WTC11 (cell line): ENCODE results near the gene SYNJ2. TPM values are rescaled to one million over a fixed set of nuclear protein-coding genes. Genes with fewer than 3 reads are reported as not detected.

Experiments used
- ATAC-seq: fragments of 200-7000 bp; cut with Tn5 transposase; 2 replicates; pipeline ENCODE4 v1.10.0; 2021; ENCODE audit warnings: mild to moderate bottlenecking, moderate library complexity
- CTCF ChIA-PET: fragments of 300-600 bp; sonication (Branson Sonifier 250); formaldehyde crosslinking; loops from one replicate; lab custom pipeline; 2021; ENCODE audit warnings: antibody characterized with exemption; lab: Charles Lee
- POLR2A ChIA-PET: fragments of 350-600 bp; sonication (Branson Sonifier 250); formaldehyde crosslinking; loops from one replicate; lab custom pipeline; 2021; ENCODE audit warnings: antibody characterized with exemption; lab: Charles Lee
- DNase-seq: peaks from one replicate; pipeline ENCODE4 v3.0.0; 2021; ENCODE audit warnings: low spot score
- H3K27ac Mint-ChIP-seq: 2 replicates; pipeline ENCODE4 v1.8.0; 2021; ENCODE audit warnings: mixed read lengths
- H3K27me3 Mint-ChIP-seq: 2 replicates; pipeline ENCODE4 v1.8.0; 2021; ENCODE audit warnings: low read depth, mild to moderate bottlenecking, moderate library complexity, mixed read lengths
- H3K36me3 Mint-ChIP-seq: 2 replicates; pipeline ENCODE4 v1.8.0; 2021; ENCODE audit warnings: mixed read lengths
- H3K4me1 Mint-ChIP-seq: 2 replicates; pipeline ENCODE4 v1.8.0; 2022; ENCODE audit warnings: mixed read lengths
- H3K4me3 Mint-ChIP-seq: 2 replicates; pipeline ENCODE4 v1.8.0; 2021; ENCODE audit warnings: mild to moderate bottlenecking, moderate library complexity, mixed read lengths
- H3K9me3 Mint-ChIP-seq: 2 replicates; pipeline ENCODE4 v1.8.0; 2021; ENCODE audit warnings: mixed read lengths
- AFF4 ChIP-seq: sonication (generic); formaldehyde crosslinking; IDR thresholded peaks from 2 replicates; pipeline ENCODE4 v1.8.1; 2023; ENCODE audit warnings: mild to moderate bottlenecking, missing genetic modification reagents, borderline replicate concordance
- ATF1 ChIP-seq: sonication (generic); formaldehyde crosslinking; IDR thresholded peaks from 2 replicates; pipeline ENCODE4 v1.8.1; 2023; ENCODE audit warnings: mild to moderate bottlenecking, moderate library complexity, missing genetic modification reagents
- CDX4 ChIP-seq: fragments of 250-450 bp; sonication (Bioruptor Pico); IDR thresholded peaks from 2 replicates; pipeline ENCODE4 v1.9.0; 2021; ENCODE audit warnings: moderate library complexity, mild to moderate bottlenecking, inconsistent platforms, borderline replicate concordance
- ESRRA ChIP-seq: sonication (generic); formaldehyde crosslinking; IDR thresholded peaks from 2 replicates; pipeline ENCODE4 v1.8.1; 2022; ENCODE audit warnings: mild to moderate bottlenecking, missing genetic modification reagents, borderline replicate concordance
- FOXJ3 ChIP-seq: sonication (generic); formaldehyde crosslinking; IDR thresholded peaks from 2 replicates; pipeline ENCODE4 v1.9.0; 2021; ENCODE audit warnings: missing genetic modification reagents, mild to moderate bottlenecking, borderline replicate concordance
- FOXP4 ChIP-seq: sonication (generic); formaldehyde crosslinking; IDR thresholded peaks from 2 replicates; pipeline ENCODE4 v1.8.0; 2022; ENCODE audit warnings: mild to moderate bottlenecking, missing genetic modification reagents
- GABPB1 ChIP-seq: sonication (generic); formaldehyde crosslinking; IDR thresholded peaks from 2 replicates; pipeline ENCODE4 v1.8.1; 2023; ENCODE audit warnings: mild to moderate bottlenecking, missing genetic modification reagents
- IRF1 ChIP-seq: sonication (generic); formaldehyde crosslinking; IDR thresholded peaks from 2 replicates; pipeline ENCODE4 v1.8.0; 2023; ENCODE audit warnings: missing genetic modification reagents
- KAT7 ChIP-seq: sonication (generic); formaldehyde crosslinking; IDR thresholded peaks from 2 replicates; pipeline ENCODE4 v1.8.1; 2023; ENCODE audit warnings: missing genetic modification reagents, mild to moderate bottlenecking, borderline replicate concordance
- RELA ChIP-seq: sonication (generic); formaldehyde crosslinking; IDR thresholded peaks from 2 replicates; pipeline ENCODE4 v1.8.1; 2022; ENCODE audit warnings: missing genetic modification reagents, mild to moderate bottlenecking, borderline replicate concordance
- TEAD1 ChIP-seq: sonication (generic); formaldehyde crosslinking; IDR thresholded peaks from 2 replicates; pipeline ENCODE4 v1.8.0; 2022; ENCODE audit warnings: mild to moderate bottlenecking, missing genetic modification reagents
- USF1 ChIP-seq: sonication (generic); formaldehyde crosslinking; IDR thresholded peaks from 2 replicates; pipeline ENCODE4 v1.8.0; 2022; ENCODE audit warnings: mild to moderate bottlenecking, missing genetic modification reagents
- ZNF121 ChIP-seq: sonication (generic); formaldehyde crosslinking; IDR thresholded peaks from 2 replicates; pipeline ENCODE4 v1.8.0; 2023; ENCODE audit warnings: missing genetic modification reagents
- ZNF423 ChIP-seq: fragments of 250-450 bp; sonication (Bioruptor Pico); IDR thresholded peaks from 2 replicates; pipeline ENCODE4 v2.1.2; 2022; ENCODE audit warnings: mild to moderate bottlenecking, moderate library complexity
- total RNA-seq: library from RNA; stranded (reverse); gene quantifications from 3 replicates; pipeline ENCODE4 v1.2.3, GENCODE V29; 2021
- TF ChIP-seq, protein P1 (sequence below): sonication (generic); formaldehyde crosslinking; conservative IDR thresholded peaks from 2 replicates; pipeline ENCODE4 v1.8.1; 2023; ENCODE audit warnings: mild to moderate bottlenecking, low read depth, missing genetic modification reagents, moderate library complexity
- TF ChIP-seq, protein P2 (sequence below): fragments of 200-600 bp; IDR thresholded peaks from 2 replicates; pipeline ENCODE4 v1.8.0; 2022; ENCODE audit warnings: antibody characterized with exemption
- TF ChIP-seq, protein P3 (sequence below): sonication (generic); formaldehyde crosslinking; conservative IDR thresholded peaks from 2 replicates; pipeline ENCODE4 v1.8.1; 2022; ENCODE audit warnings: mild to moderate bottlenecking, missing genetic modification reagents

The SYNJ2 gene
- total RNA-seq, 1 experiment from 2014 or later = 15.3 TPM

- Mint-ChIP-seq H3K4me3 (no peak overlapping the region), H3K4me1 (peaks cover 73% of the 10 kb centered on the region), H3K27ac (peak overlapping the region; percentile 95)
- POLR2A ChIA-PET = no interaction called here
- ATAC-seq (peak; percentile 7; the same call in 1 of the 2 replicates), DNase-seq (no peak)
- CTCF ChIA-PET = interaction anchor here (1.2 to 3.8 kb wide), 2 partner anchors 41 to 112 kb away, joined by 3 to 15 read pairs; no protein-coding TSS in a partner anchor
- TF ChIP-seq ATF1 (CRISPR knock-in tag) (no peak), GABPB1 (CRISPR knock-in tag) (peak; percentile 71)
- TF ChIP-seq, all 79 proteins: peak for 1
- Mint-ChIP-seq H3K9me3 (no peaks in the 10 kb centered on the region), H3K27me3 (peaks cover 8% of the 10 kb centered on the region), H3K36me3 (no peaks in the 10 kb centered on the region)
Measured at GRCh38 chr6:157985378-157986155, 3.9 kb downstream of the SYNJ2 start.

- Mint-ChIP-seq H3K9me3 (0 out of 2 replicates have a peak, but pooled peaks cover 3% of the 10 kb centered on the region), H3K36me3 (0 out of 2 replicates have a peak, but pooled peaks cover 3% of the 10 kb centered on the region), H3K4me1 (peaks cover 73% of the 10 kb centered on the region), H3K27ac (peak overlapping the region; percentile 63; the same call in 1 of the 2 replicates), H3K4me3 (no peak overlapping the region), H3K27me3 (no peaks in the 10 kb centered on the region)
- no peak for ATAC-seq
- ChIA-PET POLR2A (interaction anchor here (0.5 kb wide), 1 partner anchor 96 kb away, joined by 3 read pairs; no protein-coding TSS in a partner anchor), CTCF (interaction anchor here (0.6 kb wide), 1 partner anchor 61 kb away, joined by 3 read pairs; no protein-coding TSS in a partner anchor)
- TF ChIP-seq IRF1 (no peak), RELA (no peak), KAT7 (CRISPR knock-in tag) (no peak), AFF4 (CRISPR knock-in tag) (no peak), FOXP4 (CRISPR knock-in tag) (no peak), TEAD1 (CRISPR knock-in tag) (no peak), CDX4 (CRISPR knock-in tag) (no peak), FOXJ3 (CRISPR knock-in tag) (no peak), ZNF423 (no peak), ESRRA (CRISPR knock-in tag) (no peak), ZNF121 (CRISPR knock-in tag) (no peak), USF1 (CRISPR knock-in tag) (no peak)
- TF ChIP-seq, protein P1, sequence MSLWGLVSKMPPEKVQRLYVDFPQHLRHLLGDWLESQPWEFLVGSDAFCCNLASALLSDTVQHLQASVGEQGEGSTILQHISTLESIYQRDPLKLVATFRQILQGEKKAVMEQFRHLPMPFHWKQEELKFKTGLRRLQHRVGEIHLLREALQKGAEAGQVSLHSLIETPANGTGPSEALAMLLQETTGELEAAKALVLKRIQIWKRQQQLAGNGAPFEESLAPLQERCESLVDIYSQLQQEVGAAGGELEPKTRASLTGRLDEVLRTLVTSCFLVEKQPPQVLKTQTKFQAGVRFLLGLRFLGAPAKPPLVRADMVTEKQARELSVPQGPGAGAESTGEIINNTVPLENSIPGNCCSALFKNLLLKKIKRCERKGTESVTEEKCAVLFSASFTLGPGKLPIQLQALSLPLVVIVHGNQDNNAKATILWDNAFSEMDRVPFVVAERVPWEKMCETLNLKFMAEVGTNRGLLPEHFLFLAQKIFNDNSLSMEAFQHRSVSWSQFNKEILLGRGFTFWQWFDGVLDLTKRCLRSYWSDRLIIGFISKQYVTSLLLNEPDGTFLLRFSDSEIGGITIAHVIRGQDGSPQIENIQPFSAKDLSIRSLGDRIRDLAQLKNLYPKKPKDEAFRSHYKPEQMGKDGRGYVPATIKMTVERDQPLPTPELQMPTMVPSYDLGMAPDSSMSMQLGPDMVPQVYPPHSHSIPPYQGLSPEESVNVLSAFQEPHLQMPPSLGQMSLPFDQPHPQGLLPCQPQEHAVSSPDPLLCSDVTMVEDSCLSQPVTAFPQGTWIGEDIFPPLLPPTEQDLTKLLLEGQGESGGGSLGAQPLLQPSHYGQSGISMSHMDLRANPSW (CRISPR knock-in tag) = no peak
- TF ChIP-seq, protein P2, sequence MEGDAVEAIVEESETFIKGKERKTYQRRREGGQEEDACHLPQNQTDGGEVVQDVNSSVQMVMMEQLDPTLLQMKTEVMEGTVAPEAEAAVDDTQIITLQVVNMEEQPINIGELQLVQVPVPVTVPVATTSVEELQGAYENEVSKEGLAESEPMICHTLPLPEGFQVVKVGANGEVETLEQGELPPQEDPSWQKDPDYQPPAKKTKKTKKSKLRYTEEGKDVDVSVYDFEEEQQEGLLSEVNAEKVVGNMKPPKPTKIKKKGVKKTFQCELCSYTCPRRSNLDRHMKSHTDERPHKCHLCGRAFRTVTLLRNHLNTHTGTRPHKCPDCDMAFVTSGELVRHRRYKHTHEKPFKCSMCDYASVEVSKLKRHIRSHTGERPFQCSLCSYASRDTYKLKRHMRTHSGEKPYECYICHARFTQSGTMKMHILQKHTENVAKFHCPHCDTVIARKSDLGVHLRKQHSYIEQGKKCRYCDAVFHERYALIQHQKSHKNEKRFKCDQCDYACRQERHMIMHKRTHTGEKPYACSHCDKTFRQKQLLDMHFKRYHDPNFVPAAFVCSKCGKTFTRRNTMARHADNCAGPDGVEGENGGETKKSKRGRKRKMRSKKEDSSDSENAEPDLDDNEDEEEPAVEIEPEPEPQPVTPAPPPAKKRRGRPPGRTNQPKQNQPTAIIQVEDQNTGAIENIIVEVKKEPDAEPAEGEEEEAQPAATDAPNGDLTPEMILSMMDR = no peak
- TF ChIP-seq, protein P3, sequence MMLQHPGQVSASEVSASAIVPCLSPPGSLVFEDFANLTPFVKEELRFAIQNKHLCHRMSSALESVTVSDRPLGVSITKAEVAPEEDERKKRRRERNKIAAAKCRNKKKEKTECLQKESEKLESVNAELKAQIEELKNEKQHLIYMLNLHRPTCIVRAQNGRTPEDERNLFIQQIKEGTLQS = no peak
- no peak for DNase-seq
Measured at GRCh38 chr6:157987788-157988699, 6.4 kb downstream of the SYNJ2 start.
